ENCODE results near the gene IRF9. TPM values are rescaled to one million over a fixed set of nuclear protein-coding genes. Genes with fewer than 3 reads are reported as not detected.

The IRF9 gene
- total and polyA plus RNA-seq, 2 of the 13 experiments (the other 11 are each of a cell fraction or from before 2014, with no cell fraction given), result 14.9 to 49.7 TPM

GRCh38 chr14:24114532-24115421, 46.3 kb upstream of the IRF9 start, which contains the start of the genes DCAF11 and NRL (continued):
- peak; percentile 81; the same call in 1 of the 2 replicates for TF ChIP-seq MIER2 (CRISPR knock-in tag; IDR thresholded peaks at IDR 0.05)
- peak; percentile 70; the same call in 1 of the 2 replicates for TF ChIP-seq ZBTB49 (CRISPR knock-in tag; IDR thresholded peaks at IDR 0.05; ENCODE audit: borderline replicate concordance)
- 0 out of 2 replicates have a peak, but pooled peaks have one; percentile 24 for TF ChIP-seq ISX (CRISPR knock-in tag; conservative IDR thresholded peaks at IDR 0.05)
- TF ChIP-seq, protein P1, sequence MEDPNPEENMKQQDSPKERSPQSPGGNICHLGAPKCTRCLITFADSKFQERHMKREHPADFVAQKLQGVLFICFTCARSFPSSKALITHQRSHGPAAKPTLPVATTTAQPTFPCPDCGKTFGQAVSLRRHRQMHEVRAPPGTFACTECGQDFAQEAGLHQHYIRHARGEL (CRISPR knock-in tag; IDR thresholded peaks at IDR 0.05), result no peak
- TF ChIP-seq ATM (IDR thresholded peaks at IDR 0.05; ENCODE audit: borderline replicate concordance), result no peak
- TF ChIP-seq ZNF17 (CRISPR knock-in tag; IDR thresholded peaks at IDR 0.05), result no peak
- TF ChIP-seq ERF (CRISPR knock-in tag; IDR thresholded peaks at IDR 0.05), result peak; percentile 98
- TF ChIP-seq CBX1 (IDR thresholded peaks at IDR 0.05; ENCODE audit: low read depth), result peak; percentile 95
- TF ChIP-seq ZNF691 (CRISPR knock-in tag; IDR thresholded peaks at IDR 0.05; ENCODE audit: borderline replicate concordance, low read depth), result peak; percentile 89
- TF ChIP-seq TP53 (CRISPR knock-in tag; conservative IDR thresholded peaks at IDR 0.05), result no peak; the same call in 1 of the 2 replicates
- TF ChIP-seq JARID2 (CRISPR knock-in tag; IDR thresholded peaks at IDR 0.05; ENCODE audit: insufficient replicate concordance), result peak; percentile 94
- peak; percentile 33; the same call in 1 of the 2 replicates for TF ChIP-seq CHCHD3 (CRISPR knock-in tag; IDR thresholded peaks at IDR 0.05)
- TF ChIP-seq ZNF574 (CRISPR knock-in tag; IDR thresholded peaks at IDR 0.05), result peak; percentile 88
- no peak for TF ChIP-seq ZNF296 (CRISPR knock-in tag; conservative IDR thresholded peaks at IDR 0.05)
- TF ChIP-seq ETS1 (CRISPR knock-in tag; IDR thresholded peaks at IDR 0.05), result no peak
- no peak for TF ChIP-seq PRPF4 (IDR thresholded peaks at IDR 0.05; ENCODE audit: low read depth, low read length, poor library complexity, severe bottlenecking)

Measured in HepG2 (cell line).